Cardiac fibroblast (primary cell): ENCODE data around the gene CHTF8.

Experiments used
- DNase-seq, 2 donors: peaks; one replicate each; pipeline versions ENCODE4 v3.0.0 to v3.0.0-alpha.2; 2010; ENCODE audit warnings: low read depth in 2 of 2
- H3K4me3 ChIP-seq, 2 donors: replicated peaks in 1 of 2; 1 replicate in 1 of 2; 2 replicates in 1 of 2; pipeline ENCODE4 v1.5.1; 2011; ENCODE audit warnings: low read depth in 2 of 2, low read length in 2 of 2, mild to moderate bottlenecking in 2 of 2, moderate library complexity in 1 of 2
- CTCF ChIP-seq: IDR thresholded peaks from one replicate; pipeline ENCODE4 v1.5.1; 2011; ENCODE audit warnings: low read depth, mild to moderate bottlenecking, low read length, inconsistent platforms

Gene CHTF8

GRCh38 chr16:69084289-69084688 is 48.1 kb downstream of the CHTF8 start:
- DNase-seq, result peak; percentile 62 to 84
- TF ChIP-seq CTCF, result no peak

GRCh38 chr16:69083306-69083941 is 49.0 kb downstream of the CHTF8 start:
- no peak for DNase-seq
- H3K4me3 ChIP-seq, result no peak overlapping the region
- no peak for TF ChIP-seq CTCF

More at GRCh38 chr16:69084289-69084688, 48.1 kb downstream of the CHTF8 start:
- H3K4me3 ChIP-seq, result no peak overlapping the region

GRCh38 chr16:69079697-69080096 is 52.7 kb downstream of the CHTF8 start:
- no peak overlapping the region for H3K4me3 ChIP-seq
- no peak for TF ChIP-seq CTCF
- DNase-seq, result no peak

- no peak overlapping the region for H3K4me3 ChIP-seq
- no peak for DNase-seq
- no peak for TF ChIP-seq CTCF
These were observed 54.3 kb downstream of the CHTF8 start for GRCh38 chr16:69078073-69078472.

- TF ChIP-seq CTCF, result no peak
- no peak overlapping the region for H3K4me3 ChIP-seq
- peak in 1 of 2 donors; percentile 65 for DNase-seq
These were observed 55.1 kb downstream of the CHTF8 start for GRCh38 chr16:69077251-69077650.

- peak; percentile 73 to 94 for DNase-seq
- no peak overlapping the region for H3K4me3 ChIP-seq
- no peak for TF ChIP-seq CTCF
These were observed 59.1 kb downstream of the CHTF8 start for GRCh38 chr16:69073181-69073702.

GRCh38 chr16:69072640-69072974 is 59.8 kb downstream of the CHTF8 start:
- TF ChIP-seq CTCF, result no peak
- no peak for DNase-seq
- no peak overlapping the region for H3K4me3 ChIP-seq
